K562 treated with DMSO at 1 percent for 4 hours (cell line): Measurements from ENCODE around the gene IL22. TPM values are rescaled to one million over a fixed set of nuclear protein-coding genes. Genes with fewer than 3 reads are reported as not detected.

ENCODE experiments used
- total RNA-seq: library from RNA; unstranded; fragments of 300-600 nt; gene quantifications from 2 replicates; pipeline ENCODE4 v1.2.3, GENCODE V29; 2022; ENCODE audit not compliant: insufficient read depth

IL22 gene, protein sequence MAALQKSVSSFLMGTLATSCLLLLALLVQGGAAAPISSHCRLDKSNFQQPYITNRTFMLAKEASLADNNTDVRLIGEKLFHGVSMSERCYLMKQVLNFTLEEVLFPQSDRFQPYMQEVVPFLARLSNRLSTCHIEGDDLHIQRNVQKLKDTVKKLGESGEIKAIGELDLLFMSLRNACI
- not detected in 2 replicates for total RNA-seq

DNA sequence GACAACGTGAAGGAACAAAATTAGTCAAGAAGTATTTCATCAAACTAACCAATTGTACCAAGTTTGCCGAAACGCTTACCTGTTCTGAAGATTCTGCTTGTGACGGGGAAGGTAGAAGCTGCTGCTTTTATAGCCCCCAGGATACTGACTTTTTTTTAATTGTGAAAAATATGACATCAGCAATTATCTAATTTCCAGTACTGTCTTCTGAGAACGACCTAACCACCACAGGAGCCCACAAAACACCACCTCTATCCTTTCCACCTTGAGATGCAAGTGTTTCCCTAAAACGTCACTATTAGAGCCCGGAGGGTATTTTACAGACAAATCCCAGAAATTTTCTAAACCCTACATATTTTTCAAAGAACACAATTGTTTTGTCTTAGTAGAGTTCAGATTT, at the start of gene IL22:
IL22 (minus strand) TSS at position 101 of the 400 bp plus-strand sequence. CDS start 156 bp downstream, outside the sequence.

DNA sequence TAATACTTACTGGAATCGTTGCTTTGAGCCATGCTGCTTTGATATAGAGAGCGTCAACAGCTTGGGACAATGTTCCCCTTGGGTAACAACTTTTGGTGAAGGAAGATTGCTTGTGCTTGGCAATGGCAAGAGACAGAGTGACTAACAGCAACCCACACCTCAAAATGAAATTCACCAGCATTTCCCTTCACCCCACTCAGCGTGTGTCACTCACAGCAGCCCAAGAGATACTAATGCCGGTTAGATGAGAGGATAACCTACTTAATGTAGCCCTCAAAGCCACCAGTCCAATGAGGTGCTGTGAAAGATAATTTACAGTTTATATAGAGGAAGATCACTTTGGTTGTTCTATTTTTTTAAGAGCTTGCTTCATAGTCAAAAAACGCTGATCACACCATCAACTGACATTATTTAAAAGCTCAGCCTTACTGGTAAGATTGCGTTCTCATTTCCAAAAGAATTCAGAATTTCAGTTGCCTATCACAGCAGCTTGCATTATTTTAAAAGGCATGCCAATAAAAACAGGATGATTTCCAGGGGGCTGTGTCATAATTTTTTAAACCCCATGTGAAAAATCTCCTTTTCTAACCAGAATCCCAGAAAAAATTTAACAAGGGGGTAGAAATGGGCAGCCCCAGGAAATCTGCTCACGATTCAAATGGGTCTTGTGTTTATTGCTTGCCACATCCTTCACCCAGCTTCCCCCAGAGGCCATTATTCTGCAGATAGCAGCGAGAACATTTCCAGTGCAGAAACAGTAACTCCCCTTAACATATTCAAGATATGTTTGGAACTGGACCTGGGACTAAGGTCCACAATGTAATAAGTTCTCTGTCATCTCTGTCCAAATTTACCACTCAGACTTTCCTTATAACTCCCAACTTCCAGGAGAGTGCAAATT, 27.6 kb downstream of the IL22 start, which contains the start of gene IL26:
IL26 (minus strand) TSS at position 235 of the 901 bp plus-strand sequence; CDS start at position 181, 54 bp downstream.

Other genes with a start within 250 kb of the IL22 start
- not detected in 2 replicates for gene IFNG, start 93.9 kb downstream of the IL22 start, total RNA-seq
- gene IL26, start 27.8 kb downstream of the IL22 start, total RNA-seq: not detected in 2 replicates
- 3.9 and 7.7 TPM in 2 replicates for gene MDM1, start 78.8 kb upstream of the IL22 start, total RNA-seq